GM18519 (cell line): ENCODE measurements around the gene ITPR1.

Experiments used
- ATAC-seq: cut with Tn5 transposase; IDR thresholded peaks from one replicate; pipeline ENCODE4 v1.9.1; 2021; ENCODE audit warnings: mild to moderate bottlenecking, moderate library complexity; ENCODE audit not compliant: unreplicated experiment, low FRiP score

ITPR1 gene

DNA sequence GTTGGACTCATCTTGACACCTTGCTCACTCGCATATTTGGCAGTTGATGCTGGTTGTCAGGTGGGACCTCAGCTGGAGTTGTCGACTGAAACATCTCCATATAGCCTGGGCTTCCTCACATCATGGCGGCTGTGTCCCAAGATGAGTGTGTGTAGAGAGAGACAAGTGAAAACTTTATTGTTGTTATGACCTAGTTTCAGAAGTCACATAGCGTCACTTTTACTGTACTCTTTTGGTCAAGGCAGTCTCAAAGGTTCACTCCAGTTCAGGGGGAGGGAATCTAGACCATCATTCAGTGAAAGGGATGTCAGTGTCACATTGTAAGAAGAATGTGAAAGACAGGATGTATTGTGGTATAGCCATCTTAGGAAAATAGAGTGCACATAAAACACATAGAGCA, 214.2 kb downstream of the ITPR1 start:
- no peak for ATAC-seq

DNA sequence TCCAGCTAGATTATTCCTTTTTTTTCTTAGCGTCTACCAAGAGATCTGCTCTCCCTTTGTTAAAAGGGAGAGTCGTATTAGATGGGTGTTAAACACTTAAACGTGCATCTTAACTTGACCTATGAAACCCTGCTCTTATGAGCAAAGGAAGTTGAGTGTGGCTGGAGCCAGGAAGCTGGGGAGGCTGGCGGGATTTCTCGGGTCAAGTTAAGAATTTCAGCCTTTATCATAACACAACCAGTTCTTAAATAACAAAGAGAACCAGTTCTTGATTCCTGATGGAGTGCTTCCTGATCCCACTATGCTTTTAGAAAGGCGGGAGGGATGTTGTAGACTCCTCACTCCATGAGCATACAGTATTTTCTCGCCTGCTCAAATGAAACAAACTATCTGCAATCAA, 215.1 kb downstream of the ITPR1 start:
- no peak for ATAC-seq

DNA sequence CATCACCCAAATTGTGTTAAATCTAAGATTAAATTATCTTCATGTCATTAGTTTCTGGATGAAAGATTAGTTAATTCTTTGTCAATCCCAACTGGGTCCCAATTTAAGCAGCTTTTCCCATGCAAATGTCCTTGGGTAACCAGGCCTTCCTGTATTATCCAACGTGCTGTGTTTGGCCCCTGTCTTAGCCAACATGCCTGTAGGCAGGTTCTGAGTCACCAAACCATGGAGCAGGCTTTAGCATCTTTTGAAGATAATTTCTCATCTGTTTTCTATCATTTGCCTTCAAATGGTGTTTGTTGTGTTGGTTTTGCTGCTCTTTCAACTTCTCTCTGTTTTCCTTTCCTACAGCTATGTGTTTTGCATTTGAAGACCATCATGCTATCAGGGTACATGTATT, 216.2 kb downstream of the ITPR1 start:
- ATAC-seq = no peak

DNA sequence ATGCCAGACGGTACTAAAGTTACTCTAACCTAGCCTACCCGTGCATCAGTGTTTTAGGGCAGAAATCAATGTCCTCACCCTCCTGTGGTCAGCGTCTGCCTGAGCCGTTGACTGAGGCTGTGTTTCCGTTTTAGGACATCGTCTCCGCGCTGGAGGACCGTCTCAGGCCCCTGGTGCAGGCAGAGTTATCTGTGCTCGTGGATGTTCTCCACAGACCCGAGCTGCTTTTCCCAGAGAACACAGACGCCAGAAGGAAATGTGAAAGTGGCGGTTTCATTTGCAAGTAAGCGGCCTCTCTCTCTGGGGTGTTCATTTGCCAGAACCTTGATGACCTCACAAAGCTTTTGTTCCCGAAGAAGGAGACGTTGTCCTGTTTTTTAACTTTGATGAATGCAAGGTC, 217.0 kb downstream of the ITPR1 start:
- ATAC-seq = no peak

DNA sequence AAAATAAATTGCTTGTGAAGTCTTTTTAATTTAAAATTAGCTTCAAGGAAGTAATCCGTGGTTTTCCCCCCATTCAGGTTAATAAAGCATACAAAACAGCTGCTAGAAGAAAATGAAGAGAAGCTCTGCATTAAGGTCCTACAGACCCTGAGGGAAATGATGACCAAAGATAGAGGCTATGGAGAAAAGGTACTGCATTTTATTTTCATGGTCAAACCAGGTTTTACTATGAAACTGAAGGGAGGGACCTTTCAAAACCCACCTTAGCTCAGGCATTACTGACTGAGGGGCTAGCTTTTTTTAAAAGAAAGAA, 218.5 kb downstream of the ITPR1 start:
- ATAC-seq = no peak

DNA sequence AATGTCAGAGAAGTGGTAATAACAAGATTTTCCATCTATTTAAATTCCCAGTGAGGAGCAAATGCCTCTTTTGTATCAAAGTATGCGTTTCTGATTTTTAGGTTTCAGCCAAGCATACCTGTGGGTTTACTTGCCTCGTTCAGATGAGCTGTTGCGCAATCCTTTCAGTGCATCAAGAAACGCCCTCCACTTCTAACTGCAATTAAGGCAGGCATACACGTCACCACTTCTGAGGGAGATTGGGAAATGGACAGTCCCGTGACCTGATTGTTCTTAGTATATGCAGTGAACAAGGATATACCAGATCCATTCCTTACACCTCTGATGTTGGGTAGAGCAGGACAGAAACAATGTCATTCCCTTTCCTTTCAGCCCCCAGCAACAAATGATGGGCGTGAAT, 219.0 kb downstream of the ITPR1 start:
- ATAC-seq = no peak

DNA sequence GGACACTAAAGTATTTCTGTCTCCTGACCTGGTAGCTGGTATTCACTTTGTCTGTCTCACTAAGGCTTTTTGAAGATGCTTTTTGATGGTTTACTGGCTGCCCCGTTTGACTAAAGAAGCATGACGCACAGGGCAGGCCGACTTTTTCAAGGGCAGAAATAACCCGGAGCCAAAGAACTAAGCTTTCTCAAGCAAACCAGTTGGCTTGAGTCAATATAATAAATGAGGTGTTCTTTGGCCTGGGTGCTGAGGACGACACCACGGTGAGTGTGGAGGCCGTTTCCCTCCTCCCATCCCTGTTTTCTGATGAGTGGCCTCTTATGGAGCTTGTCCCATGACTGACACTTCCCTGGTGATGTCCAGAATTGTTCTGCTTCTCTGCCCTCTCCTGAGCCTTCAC, 220.9 kb downstream of the ITPR1 start:
- ATAC-seq = no peak

DNA sequence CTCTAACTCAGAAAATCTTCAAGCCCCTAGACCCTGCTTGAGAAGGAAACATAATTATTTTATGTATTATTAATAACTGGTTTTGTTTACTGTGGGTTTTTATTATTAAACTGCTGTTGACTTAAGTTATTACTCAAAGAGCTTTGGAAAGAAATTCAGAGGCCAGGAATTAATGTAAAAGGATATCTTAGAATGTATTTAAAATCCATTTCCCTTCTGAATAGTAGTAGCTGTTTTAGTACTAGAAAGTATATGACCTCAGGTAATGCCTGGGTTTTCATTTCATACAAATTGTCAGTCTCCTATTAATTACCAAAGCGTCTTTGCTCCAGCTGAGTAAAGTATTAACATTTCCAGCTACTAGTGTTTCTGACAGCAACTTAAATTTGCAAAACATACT, 223.1 kb downstream of the ITPR1 start:
- no peak for ATAC-seq

DNA sequence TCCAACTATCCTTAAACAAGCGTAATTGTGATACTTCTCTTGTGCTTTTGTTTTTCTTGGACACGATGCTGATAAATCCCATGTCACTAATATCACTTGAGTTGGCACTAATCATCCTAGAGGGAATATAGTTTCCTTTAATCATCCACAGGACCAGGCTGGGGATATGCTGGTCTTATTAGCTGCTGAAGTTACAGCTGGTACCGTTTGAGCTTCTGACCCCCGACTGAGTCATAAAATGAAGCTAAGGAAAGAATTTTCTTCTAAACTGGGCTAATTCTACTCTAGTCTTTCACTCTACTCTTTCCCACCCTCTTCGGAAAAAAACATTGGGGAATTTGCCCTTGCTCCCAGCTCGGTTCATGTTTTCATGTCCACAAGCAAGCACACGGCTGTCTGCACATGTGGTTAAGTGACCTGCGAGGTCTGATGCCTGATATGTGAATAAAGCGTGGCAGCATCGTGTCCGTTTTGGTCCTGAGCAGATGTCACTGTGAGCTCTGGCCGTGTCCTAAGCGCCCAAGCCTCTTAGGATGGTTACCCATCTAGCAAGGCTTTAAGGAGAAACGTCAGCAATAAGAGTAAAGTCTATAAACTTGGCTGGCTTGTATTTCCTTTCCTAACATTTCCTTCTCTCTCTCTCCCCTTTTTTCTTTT, 223.7 kb downstream of the ITPR1 start:
- no peak for ATAC-seq

DNA sequence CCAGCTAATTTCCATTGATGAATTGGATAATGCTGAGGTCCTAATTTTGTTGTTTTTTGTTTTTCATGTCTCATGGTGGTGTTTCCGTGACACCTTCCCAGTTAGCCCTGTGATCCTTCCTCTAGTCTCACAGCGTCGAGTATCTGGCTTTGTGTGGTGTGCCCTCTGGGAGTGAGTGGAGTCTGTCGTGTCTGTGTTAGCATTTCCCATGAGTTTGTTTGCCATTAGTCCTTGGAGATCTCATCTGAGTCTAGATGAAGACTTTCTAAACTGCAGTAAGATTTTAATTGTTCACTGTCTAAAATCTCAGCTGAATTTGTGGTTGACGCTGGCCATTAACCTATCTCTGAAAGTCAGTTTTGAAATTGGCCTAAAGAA, 224.2 kb downstream of the ITPR1 start:
- no peak for ATAC-seq

DNA sequence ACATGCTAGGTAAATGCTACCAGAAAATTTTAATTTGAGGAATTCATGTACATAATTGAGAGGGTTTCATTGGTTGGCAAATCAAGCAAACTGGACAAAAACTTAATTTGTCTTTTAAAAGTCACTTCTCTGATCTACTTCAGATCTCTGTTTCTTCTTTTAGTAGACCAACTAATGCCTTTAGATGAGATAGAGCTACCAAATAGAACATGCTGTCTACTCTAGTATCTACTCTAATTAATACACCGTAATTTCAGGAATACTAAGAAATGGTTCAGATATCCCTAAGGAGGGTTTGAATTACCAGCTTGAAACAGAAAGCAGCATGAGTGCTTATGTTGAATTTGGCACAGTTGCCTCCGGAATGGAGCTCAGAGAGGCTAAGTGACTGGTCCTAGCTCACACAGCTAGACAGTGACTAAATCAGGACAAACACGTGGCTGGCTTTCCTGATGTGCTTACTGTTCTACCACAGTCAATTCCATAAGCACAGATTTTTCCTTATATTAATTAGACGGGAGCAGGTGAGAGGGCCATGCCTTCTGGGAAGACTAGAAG, 225.1 kb downstream of the ITPR1 start:
- ATAC-seq = no peak

DNA sequence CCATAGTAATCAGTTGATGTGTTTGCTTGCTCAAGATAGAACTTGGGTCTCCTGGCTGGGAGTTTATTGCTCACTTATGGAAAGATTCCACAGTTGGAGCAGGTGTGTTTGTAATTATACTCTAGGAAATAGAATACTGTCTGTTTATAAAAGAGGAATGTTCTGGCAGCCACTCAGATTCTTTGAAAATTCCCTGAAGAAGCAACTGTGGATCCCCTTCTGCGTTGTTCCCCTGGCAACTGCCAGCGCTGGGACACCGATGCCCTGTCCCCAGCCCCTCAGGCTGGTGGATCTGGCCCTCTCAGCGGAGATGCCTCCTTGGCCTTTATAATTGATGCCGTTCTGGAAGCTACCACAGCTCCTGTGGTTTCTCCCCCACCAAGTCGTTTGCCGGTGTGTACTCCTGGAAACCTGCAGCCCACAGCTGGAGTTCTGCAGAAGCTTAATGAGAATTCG, 225.9 kb downstream of the ITPR1 start:
- ATAC-seq = no peak

DNA sequence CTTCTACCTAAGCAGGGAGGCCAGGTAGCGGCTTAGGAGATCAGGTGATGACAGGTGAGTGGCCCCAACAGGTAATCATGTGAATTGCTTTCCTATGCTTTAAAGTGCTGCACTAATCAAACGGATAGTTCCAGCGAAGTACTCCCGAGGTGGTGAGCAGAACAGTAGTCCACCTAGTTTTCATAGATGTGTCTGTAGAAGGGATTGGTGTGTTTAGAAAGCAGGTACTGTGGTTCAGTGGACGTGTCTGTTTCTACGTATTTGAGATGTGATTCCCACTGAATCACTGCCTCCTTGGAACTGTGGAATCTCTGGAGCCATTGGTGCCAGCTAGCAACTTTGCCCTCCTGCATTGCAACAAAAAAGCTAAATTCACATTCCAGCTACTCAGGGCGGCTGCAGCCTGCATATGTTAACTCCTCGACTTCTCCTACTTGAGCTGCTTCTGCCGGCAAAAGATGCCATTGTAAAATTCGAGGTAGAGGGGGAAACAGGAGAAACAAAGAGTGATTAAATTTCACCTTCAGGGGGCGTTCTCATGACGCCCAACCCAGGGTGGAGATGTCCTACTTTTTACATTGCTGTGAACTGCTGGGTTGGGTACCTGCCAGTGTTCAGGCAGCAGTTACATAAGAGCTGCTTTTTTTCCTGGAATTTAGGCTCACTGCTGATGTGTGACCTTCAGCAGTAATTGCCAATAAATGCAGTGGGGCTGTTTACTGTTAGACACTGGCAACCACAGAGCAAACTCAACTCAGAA, 227.3 kb downstream of the ITPR1 start:
- ATAC-seq = no peak

DNA sequence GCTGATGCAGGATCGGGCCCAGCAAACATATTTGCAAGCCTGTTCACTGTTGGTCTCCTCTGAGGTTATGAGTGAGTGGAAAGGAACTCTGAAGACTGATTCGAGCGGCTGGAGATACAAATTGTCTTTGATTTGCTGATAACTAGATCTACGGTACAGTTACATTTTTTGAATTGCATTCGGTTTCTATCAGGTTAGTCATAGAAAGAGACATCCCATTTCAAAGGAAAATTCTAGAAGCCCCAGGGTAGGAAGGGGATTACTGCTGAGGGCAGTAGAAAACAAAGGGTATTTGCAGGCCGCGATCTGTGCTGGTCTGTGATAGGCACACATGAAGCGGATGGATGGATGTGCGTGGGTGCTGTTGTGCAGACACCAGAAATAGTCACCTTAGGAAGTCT, 228.4 kb downstream of the ITPR1 start:
- ATAC-seq = no peak

DNA sequence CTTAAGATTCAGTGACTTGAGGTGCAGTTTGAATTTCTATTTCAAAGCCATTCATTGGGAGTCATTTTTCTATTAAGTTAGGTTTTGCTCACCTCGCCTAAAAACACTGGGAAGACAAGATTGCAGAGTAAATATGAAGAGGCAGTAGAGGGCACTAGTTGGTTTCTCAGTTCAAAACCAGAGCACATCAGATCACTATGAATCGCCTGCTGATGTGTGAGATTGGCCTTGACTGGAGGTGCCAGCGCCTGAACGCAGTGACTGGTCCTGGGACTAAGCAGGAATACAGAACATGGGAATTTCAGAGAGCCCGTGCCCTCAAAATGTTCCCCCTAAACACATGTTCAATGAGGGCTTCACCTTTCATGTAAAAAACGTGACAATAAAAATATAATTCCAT, 229.0 kb downstream of the ITPR1 start:
- ATAC-seq = no peak

DNA sequence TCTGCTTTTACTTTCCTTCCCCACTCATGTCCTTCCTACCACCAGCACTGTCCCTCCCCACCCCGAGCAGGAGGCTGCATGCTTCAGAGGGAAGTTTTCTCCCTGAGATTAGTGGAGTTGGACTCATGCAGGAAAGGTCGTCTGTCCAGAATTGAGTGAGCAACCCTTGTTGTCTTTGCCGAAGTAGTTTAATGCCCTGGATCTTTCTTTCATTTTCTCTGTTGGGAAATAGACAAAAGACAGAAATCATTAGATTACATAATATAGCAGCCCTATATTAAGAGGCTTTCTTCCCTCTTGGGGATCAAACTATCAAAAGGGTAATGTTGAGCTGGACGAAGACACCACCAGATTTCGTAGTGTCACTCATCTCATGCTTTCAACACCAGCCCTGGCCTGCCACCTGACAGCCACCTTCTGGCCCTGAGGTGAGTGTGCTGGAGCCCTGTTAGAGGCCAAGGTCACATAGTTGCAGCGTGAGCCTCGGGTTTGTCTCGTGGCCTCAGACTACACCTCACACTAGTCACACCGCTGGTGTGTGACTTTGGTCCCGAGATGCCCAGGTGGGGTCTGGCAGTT, 231.0 kb downstream of the ITPR1 start:
- no peak for ATAC-seq

DNA sequence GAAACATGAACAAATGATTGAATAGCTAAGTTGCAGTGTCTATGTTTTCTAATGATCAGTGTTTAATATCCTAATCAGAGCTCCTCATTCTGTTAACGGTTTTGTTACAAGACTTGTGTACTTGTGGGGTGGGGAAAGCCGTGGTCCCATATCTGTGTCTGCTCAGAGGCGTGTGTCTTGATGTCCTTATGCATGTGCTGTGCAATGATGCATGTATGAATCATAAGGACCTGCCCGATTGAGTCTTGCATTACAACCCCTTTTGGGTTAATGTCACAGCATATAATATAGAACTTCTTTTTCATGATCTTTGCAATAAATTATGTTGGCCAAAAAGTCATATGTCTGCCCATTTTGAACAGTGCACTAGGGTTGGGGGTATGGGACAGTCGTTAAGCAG, 233.4 kb downstream of the ITPR1 start:
- no peak for ATAC-seq

DNA sequence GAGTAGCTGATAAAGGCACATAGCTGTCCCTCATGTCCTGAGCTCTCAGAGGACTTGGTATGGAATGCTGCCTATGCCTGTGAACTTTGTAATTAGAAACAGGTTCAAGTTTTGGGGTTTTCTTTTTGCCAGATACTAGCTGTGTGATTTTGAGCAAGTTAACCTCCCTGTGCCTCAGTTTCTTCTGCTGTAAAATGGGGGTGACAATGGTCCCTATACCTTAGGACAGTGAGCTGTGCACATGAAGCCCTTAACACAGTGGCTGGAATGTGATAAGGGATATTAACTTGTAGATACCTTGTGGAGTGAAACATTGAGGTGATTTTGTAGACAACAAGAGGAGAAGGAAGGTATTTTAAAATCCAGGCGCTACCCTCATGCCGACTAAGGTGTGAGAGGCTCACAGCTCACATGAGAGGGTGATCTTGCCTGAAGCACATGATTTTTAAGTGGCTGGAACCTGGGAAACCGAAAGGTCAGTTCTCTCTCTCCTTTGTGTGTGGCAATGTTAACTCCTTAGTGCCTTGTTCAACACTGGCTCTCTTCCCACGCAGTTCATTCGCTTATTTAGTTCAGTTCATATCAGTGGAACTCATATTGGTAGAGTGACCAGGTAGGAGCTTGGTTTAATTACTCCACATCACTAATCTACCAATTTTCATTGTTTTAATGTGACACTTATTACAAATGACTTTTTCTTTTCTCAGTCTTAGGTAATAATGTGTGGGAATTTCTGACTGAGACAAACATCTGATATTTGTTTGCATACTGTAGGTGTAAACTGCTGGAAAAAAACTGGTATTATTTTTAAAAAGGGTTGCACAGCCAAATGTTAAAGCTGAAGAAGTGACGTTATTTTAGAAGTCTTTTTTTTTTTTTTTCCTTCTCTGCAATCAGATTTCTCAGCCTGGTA, 236.2 kb downstream of the ITPR1 start:
- no peak for ATAC-seq

DNA sequence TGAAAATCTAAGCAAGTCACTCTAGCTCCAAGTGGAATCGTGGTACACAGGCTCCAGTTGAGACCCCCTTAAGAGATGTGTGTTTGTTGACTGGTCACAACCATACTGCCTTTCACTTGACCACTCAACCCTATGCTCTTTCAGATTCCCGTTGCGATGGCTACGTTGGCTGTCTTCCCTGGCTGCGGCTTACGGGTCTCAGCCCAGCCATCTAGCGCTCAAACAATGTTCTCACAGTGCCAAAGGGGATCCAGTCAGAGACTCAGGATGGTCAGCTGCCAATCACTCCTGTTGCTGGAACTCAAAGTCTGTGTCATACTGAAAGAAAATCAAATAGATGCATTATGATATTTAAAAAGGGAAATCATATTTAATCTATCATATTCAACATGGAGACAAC, 237.6 kb downstream of the ITPR1 start:
- no peak for ATAC-seq

DNA sequence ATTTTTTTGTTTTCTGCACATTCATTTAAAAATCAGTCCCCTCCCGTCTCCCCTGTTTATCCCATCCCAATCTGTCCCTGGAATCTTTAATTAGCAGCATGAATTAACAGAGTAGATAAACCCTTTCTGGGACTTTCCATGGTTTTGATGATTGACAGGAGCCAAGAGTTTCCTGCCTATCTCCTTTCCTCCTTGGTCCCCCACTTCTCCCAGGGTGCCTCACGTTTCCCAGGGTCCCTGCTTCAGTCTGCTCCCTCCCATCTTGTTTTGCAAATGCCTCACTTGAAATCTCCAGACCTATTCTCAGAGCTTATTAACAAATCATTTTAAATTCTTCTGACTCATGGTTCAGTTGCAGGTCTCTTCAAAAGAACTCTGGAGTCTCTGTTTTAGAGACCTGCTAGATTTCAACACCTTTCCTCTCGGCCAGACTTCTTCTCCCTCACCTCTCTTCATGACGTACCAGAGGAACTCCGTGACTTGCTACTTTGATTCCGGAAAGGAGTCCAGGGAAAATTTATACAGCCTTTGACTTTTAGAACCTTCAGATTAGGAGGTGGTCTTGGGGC, 238.5 kb downstream of the ITPR1 start:
- no peak for ATAC-seq

DNA sequence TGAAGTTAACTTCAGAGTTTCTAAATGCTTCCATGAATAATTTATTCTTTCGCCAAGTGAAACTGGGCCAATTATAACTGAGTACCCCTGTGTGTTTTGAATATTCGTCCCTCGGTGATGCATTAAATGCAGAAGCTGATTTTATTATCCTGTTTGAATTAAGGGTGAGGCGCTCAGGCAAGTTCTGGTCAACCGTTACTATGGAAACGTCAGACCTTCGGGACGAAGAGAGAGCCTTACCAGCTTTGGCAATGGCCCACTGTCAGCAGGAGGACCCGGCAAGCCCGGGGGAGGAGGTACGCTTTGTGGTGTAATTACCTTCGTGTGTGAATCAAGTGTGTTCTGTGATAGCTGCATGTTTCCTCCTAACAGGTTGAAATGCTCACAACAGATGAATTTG, 239.8 kb downstream of the ITPR1 start:
- no peak for ATAC-seq
